OCI-LY1 (cell line): Measurements from ENCODE around the gene TPH1.

ENCODE experiments used
- CTCF ChIP-seq: fragments of 200-600 bp; sonication (generic), shearing (Covaris generic); IDR thresholded peaks from 2 replicates; pipeline ENCODE4 v1.5.1; 2017; ENCODE audit warnings: mild to moderate bottlenecking, antibody characterized with exemption, low read length, moderate library complexity, mixed read lengths
- EZH2 ChIP-seq: fragments of 200-600 bp; sonication (generic), shearing (Covaris generic); IDR thresholded peaks from 2 replicates; pipeline ENCODE4 v1.8.0; 2017; ENCODE audit warnings: borderline replicate concordance, mixed run types, mild to moderate bottlenecking, antibody characterized with exemption, low read length, moderate library complexity, mixed read lengths

GRCh38 chr11:18000760-18001159, 45.3 kb downstream of the TPH1 start:
- TF ChIP-seq CTCF (no peak), EZH2 (no peak)
